ENCODE results near the gene ABTB2. TPM values are rescaled to one million over a fixed set of nuclear protein-coding genes. Genes with fewer than 3 reads are reported as not detected.

ABTB2 gene
- total and polyA plus RNA-seq, 10 of the 15 experiments (the other 5 are each of a cell fraction or from before 2014, with no cell fraction given) = 0.13 to 2.1 (median 0.72) TPM

GRCh38 chr11:34373727-34374126 lies 15.9 kb upstream of the ABTB2 start:
- no peak for FAIRE-seq
- intact Hi-C loops (cut with micrococcal nuclease; ENCODE audit: unreplicated experiment) = no loop called here
- H4K20me1 ChIP-seq (ENCODE audit: control insufficient read depth, insufficient read depth) = no peaks in the 10 kb centered on the region
- BruUV-seq (replicated peaks) = no TSS peak
- WGBS (ENCODE audit: insufficient coverage, insufficient replicate concordance, low lambda C conversion rate, missing lambda C conversion rate) = 75% methylated on average over 1 of the region's 1 CpG
- POLR2A ChIA-PET = no interaction called here
- H3K9ac ChIP-seq (ENCODE audit: control insufficient read depth, insufficient read depth, low read length) = no peak overlapping the region
- H3K4me2 ChIP-seq (ENCODE audit: control insufficient read depth, insufficient read depth) = no peak overlapping the region
- H3K4me1 ChIP-seq (ENCODE audit: control insufficient read depth, insufficient read depth, low read length) = no peaks in the 10 kb centered on the region
- CTCF ChIA-PET = no interaction called here
- H3K9me3 ChIP-seq (replicated peaks; ENCODE audit: control insufficient read depth, insufficient read depth, low read length) = peaks cover 5% of the 10 kb centered on the region; the same call in 2 of the 3 replicates
- no peak overlapping the region for H3K27ac ChIP-seq (ENCODE audit: control insufficient read depth, insufficient read depth)
- no peak for DNase-seq (ENCODE audit: low read depth, low spot score)
- no peak for ATAC-seq
- H3K79me2 ChIP-seq (ENCODE audit: control insufficient read depth, insufficient read depth, low read length) = no peaks in the 10 kb centered on the region
- H3K4me3 ChIP-seq = no peak overlapping the region
- TF ChIP-seq ZZZ3 (IDR thresholded peaks at IDR 0.05; ENCODE audit: control insufficient read depth, insufficient read length, low read depth) = no peak
- TF ChIP-seq FOS (IDR thresholded peaks at IDR 0.05; ENCODE audit: borderline replicate concordance, extremely low read depth, insufficient read length) = no peak
- no peak for TF ChIP-seq SUPT20H (IDR thresholded peaks at IDR 0.05; ENCODE audit: borderline replicate concordance, control insufficient read depth, low read depth, low read length)
- no peak for TF ChIP-seq ZNF384 (IDR thresholded peaks at IDR 0.05; ENCODE audit: borderline replicate concordance, low read depth, low read length)
- TF ChIP-seq PKNOX1 (IDR thresholded peaks at IDR 0.05) = no peak
- TF ChIP-seq ZNF622 (IDR thresholded peaks at IDR 0.05) = no peak
- TF ChIP-seq MEF2A (IDR thresholded peaks at IDR 0.05; ENCODE audit: insufficient read depth, low read depth, low read length) = no peak
- TF ChIP-seq ZBTB40 (IDR thresholded peaks at IDR 0.05; ENCODE audit: borderline replicate concordance) = no peak
- TF ChIP-seq RUNX3 (IDR thresholded peaks at IDR 0.05; ENCODE audit: low read length) = no peak
- no peak for TF ChIP-seq RB1 (IDR thresholded peaks at IDR 0.05; ENCODE audit: borderline replicate concordance)
- no peak for TF ChIP-seq MAX (IDR thresholded peaks at IDR 0.05; ENCODE audit: low read depth, low read length)
- TF ChIP-seq YY1 (IDR thresholded peaks at IDR 0.05; ENCODE audit: low read depth, low read length) = no peak
- RAD21 ChIA-PET (ENCODE audit: unreplicated experiment) = no interaction called here
- H3K27me3 ChIP-seq (replicated peaks in 1 of 2; ENCODE audit: control insufficient read depth in 2 of 2, insufficient read depth in 2 of 2, low read length in 1 of 2) = no peaks in the 10 kb centered on the region
- SMC1A ChIA-PET (ENCODE audit: uncharacterized antibody, unreplicated experiment) = interaction anchor here (1.1 kb wide), 1 partner anchor 29 kb away, joined by 4 read pairs; no protein-coding TSS in a partner anchor
- no peak overlapping the region for H2AFZ ChIP-seq (ENCODE audit: control insufficient read depth, low read depth, low read length)
- in situ Hi-C loops (cut with MboI) = no loop called here
- H3K36me3 ChIP-seq (ENCODE audit: control insufficient read depth in 2 of 2, insufficient read depth in 2 of 2, low read length in 1 of 2) = no peaks in the 10 kb centered on the region
